A673 (cell line): ENCODE measurements around the gene SPPL2B. TPM values are rescaled to one million over a fixed set of nuclear protein-coding genes. Genes with fewer than 3 reads are reported as not detected.

ENCODE experiments used
- BruUV-seq: library from RNA; stranded (reverse); fragments of 400-500 nt; replicated peaks from 2 replicates; lab custom pipeline; 2021; lab: Mats Ljungman, UMichigan
- CTCF ChIA-PET: fragments of 300-600 bp; sonication (Branson Sonifier 250); formaldehyde crosslinking; loops from one replicate; lab custom pipeline; 2022; ENCODE audit warnings: antibody characterized with exemption; lab: Charles Lee
- POLR2A ChIA-PET: fragments of 300-600 bp; sonication (Branson Sonifier 250); formaldehyde crosslinking; loops from one replicate; lab custom pipeline; 2022; ENCODE audit warnings: antibody characterized with exemption; ENCODE audit not compliant: low non-redundant PET; lab: Charles Lee
- DNase-seq: peaks from one replicate; pipeline ENCODE4 v3.0.0-alpha.2; 2015; ENCODE audit warnings: low spot score
- H3K27ac ChIP-seq: fragments of 200-600 bp; sonication (generic); 2 replicates; pipeline ENCODE4 v1.5.1; 2016; ENCODE audit warnings: mixed run types, low read depth, mild to moderate bottlenecking, mixed read lengths, antibody characterized with exemption, low read length; ENCODE audit not compliant: poor library complexity, severe bottlenecking
- H3K27me3 ChIP-seq: fragments of 200-600 bp; sonication (generic); replicated peaks from 2 replicates; pipeline ENCODE4 v1.6.1; 2017; ENCODE audit warnings: mixed run types, low read depth, mild to moderate bottlenecking, mixed read lengths, antibody characterized with exemption, low read length; ENCODE audit not compliant: insufficient read depth, poor library complexity
- H3K36me3 ChIP-seq: fragments of 200-600 bp; sonication (generic); 2 replicates; pipeline ENCODE4 v1.6.1; 2016; ENCODE audit warnings: mixed run types, mild to moderate bottlenecking, mixed read lengths, antibody characterized with exemption, low read length; ENCODE audit not compliant: insufficient read depth, poor library complexity, severe bottlenecking
- H3K4me1 ChIP-seq: fragments of 200-600 bp; sonication (generic); 2 replicates; pipeline ENCODE4 v1.6.1; 2017; ENCODE audit warnings: mixed run types, mild to moderate bottlenecking, mixed read lengths, antibody characterized with exemption, low read length; ENCODE audit not compliant: insufficient read depth, poor library complexity, severe bottlenecking
- H3K4me3 ChIP-seq: fragments of 200-600 bp; sonication (generic); 2 replicates; pipeline ENCODE4 v1.5.1; 2016; ENCODE audit warnings: low read depth, mixed run types, mild to moderate bottlenecking, mixed read lengths, low read length; ENCODE audit not compliant: poor library complexity, severe bottlenecking
- H3K9me3 ChIP-seq: fragments of 200-600 bp; sonication (generic); 2 replicates; pipeline ENCODE4 v1.6.1; 2016; ENCODE audit warnings: mixed run types, low read depth, mild to moderate bottlenecking, mixed read lengths, antibody characterized with exemption, low read length; ENCODE audit not compliant: poor library complexity, severe bottlenecking
- CTCF ChIP-seq: fragments of 300-800, 200-600 bp; sonication (generic); conservative IDR thresholded peaks from 2 replicates; pipeline ENCODE4 v1.5.1; 2017; ENCODE audit warnings: low read depth, mild to moderate bottlenecking, antibody characterized with exemption, low read length, moderate library complexity, mixed read lengths
- EZH2 ChIP-seq: fragments of 200-600 bp; sonication (generic); IDR thresholded peaks from 2 replicates; pipeline ENCODE4 v1.6.1; 2017; ENCODE audit warnings: borderline replicate concordance, low read depth, mild to moderate bottlenecking, mixed read lengths, antibody characterized with exemption, low read length; ENCODE audit not compliant: poor library complexity, severe bottlenecking
- intact Hi-C: fragments of 100-400 bp; cut with micrococcal nuclease; formaldehyde crosslinking; loops from one replicate; pipeline ENCODE4 v1.10.0; 2022; ENCODE audit not compliant: unreplicated experiment
- total RNA-seq: library from RNA; stranded (reverse); gene quantifications from 2 replicates; pipeline ENCODE4 v1.2.3, GENCODE V29; 2021

Gene SPPL2B
- total RNA-seq, 1 experiment from 2014 or later, result 86.8 TPM

DNA sequence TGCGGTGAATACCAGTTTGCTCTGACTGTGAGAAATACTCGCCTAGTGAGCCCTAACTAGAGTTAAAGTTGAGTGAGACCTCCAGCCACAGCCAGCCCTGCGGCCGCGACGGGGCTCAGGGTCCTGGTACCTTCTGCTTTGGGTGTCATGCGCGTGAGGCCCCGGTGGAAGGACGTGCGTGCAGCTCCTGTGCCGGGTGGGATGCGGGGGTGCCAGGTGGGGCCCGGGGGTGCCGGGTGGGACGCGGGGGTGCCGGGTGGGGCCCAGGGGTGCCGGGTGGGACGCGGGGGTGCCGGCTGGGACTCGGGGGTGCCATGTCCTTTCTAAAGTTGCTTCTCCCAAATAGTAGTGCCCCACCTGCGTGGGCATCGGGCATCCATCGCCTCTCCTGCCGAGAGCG, 23.1 kb downstream of the SPPL2B start:
- CTCF ChIA-PET, result no interaction called here
- BruUV-seq, result no TSS peak

GRCh38 chr19:2352121-2352520, 23.6 kb downstream of the SPPL2B start:
- TF ChIP-seq CTCF (no peak), EZH2 (no peak)
- no peaks in the 10 kb centered on the region for H3K36me3 ChIP-seq
- H3K27me3 ChIP-seq, result no peaks in the 10 kb centered on the region
- ChIA-PET CTCF (no interaction called here), POLR2A (no interaction called here)
- H3K27ac ChIP-seq, result no peak overlapping the region
- no peaks in the 10 kb centered on the region for H3K4me1 ChIP-seq
- BruUV-seq, result no TSS peak
- no peak overlapping the region for H3K4me3 ChIP-seq
- DNase-seq, result no peak
- H3K9me3 ChIP-seq, result no peaks in the 10 kb centered on the region
- intact Hi-C loops, result no loop called here

More for the DNA sequence above, 23.1 kb downstream of the SPPL2B start:
- H3K27me3 ChIP-seq, result no peaks in the 10 kb centered on the region
- no peak for TF ChIP-seq CTCF
- TF ChIP-seq EZH2, result no peak
- DNase-seq, result no peak
- POLR2A ChIA-PET, result no interaction called here
- intact Hi-C loops, result no loop called here
- H3K4me3 ChIP-seq, result no peak overlapping the region
- no peaks in the 10 kb centered on the region for H3K4me1 ChIP-seq
- H3K27ac ChIP-seq, result no peak overlapping the region
- no peaks in the 10 kb centered on the region for H3K36me3 ChIP-seq
- H3K9me3 ChIP-seq, result no peaks in the 10 kb centered on the region

DNA sequence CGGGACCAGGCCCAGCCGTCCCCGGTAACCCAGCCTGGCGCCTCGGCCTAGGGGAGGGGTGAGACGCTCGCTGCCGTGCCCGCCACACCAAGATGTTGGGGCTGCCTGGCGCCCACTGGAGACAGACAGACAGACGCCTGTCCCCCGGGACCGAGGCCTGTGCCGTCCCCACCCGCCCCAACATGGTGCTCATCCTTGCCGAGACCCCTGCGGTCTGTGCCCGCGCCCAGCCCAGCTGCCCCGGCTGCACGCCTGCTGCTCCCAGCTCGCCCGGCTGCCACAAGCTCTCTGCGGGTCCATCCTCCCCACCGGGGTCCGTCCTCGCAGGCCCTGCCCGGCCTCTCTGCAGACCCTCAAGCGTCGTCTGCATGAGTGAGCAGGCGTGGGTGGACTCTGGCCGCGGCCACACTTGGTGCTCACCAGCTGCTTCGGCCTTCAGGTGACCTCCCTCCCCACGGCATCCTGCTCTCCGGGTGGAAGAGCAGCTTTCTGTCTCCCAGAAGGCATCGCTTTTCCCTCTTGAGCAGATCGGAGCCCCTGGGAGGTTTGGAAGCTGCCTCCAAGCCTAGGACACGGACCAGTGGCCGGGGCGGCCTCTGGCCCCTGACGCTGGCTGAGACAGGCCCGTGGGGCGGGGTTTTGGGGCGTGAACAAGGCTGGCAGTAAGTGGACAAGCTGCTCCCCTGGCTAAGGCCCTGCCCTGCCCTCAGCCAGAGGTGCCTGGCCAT, 24.8 kb downstream of the SPPL2B start:
- BruUV-seq, result no TSS peak
- CTCF ChIA-PET, result no interaction called here
- intact Hi-C loops, result no loop called here

More for the DNA sequence above, 24.8 kb downstream of the SPPL2B start:
- TF ChIP-seq CTCF, result no peak
- no peak for TF ChIP-seq EZH2
- no peaks in the 10 kb centered on the region for H3K36me3 ChIP-seq
- no peak overlapping the region for H3K27ac ChIP-seq
- H3K27me3 ChIP-seq, result no peaks in the 10 kb centered on the region
- H3K9me3 ChIP-seq, result no peaks in the 10 kb centered on the region
- no peak overlapping the region for H3K4me3 ChIP-seq
- no peak for DNase-seq
- POLR2A ChIA-PET, result no interaction called here
- no peaks in the 10 kb centered on the region for H3K4me1 ChIP-seq
